ENCODE results near the gene MTMR6.

MTMR6 gene

DNA sequence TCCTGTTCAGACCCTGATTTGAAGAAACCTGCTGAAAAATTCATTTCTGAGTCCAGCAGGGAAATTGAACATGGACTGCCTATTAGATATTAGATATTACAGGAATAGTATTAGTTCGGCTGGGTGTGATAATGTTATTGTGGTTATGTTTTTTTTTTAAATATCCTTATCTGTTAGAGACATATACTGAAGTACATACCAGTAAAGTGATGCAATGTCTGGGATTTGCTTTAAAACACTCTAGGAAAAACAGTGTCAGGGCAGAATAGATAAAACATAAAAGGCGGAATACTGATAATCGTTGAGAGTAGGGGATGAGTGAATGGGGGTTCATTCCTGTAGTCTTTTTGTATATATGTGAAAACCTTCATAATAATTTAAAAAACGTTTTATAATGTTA, 86.5 kb downstream of the MTMR6 start:
- Histone ChIP-seq H3K4me1 (ENCODE audit: control insufficient read depth, insufficient read depth, low read length) (no peaks in the 10 kb centered on the region), H3K4me3 (ENCODE audit: low read length) (no peak overlapping the region)
- WGBS (ENCODE audit: insufficient coverage, insufficient read length) = 100% methylated on average over 3 of the region's 4 CpGs

DNA sequence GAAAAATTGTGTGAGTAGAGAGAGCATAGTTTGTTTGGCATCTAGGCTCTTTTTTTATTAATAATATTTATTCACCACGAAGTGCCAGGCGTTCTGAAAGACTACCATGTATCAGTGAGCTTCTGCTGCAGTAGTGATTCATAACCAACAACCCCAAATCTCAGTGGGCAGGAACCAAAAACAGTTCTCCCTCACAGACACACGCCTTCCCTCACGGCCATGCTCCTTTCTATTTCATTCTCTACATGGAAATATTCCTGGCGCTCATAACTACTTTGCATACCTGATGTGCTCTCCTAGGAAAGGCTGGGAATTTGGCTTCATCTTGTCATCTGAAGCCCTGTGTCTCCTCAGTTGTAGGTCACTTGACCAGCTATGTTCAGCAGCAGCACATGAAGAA, 88.6 kb downstream of the MTMR6 start:
- DNase-seq (ENCODE audit: low read depth, low spot score) = no peak
- no CpG with 5 or more reads among the region's 5 CpGs for WGBS (ENCODE audit: insufficient coverage, insufficient read length)
- H3K9me3 ChIP-seq (ENCODE audit: control insufficient read depth, insufficient read depth, low read length) = no peaks in the 10 kb centered on the region
- H3K4me3 ChIP-seq (ENCODE audit: low read length) = no peak overlapping the region
- no peak overlapping the region for H3K27ac ChIP-seq (ENCODE audit: low read length)
- H3K27me3 ChIP-seq (ENCODE audit: control insufficient read depth, insufficient read depth, low read length) = no peaks in the 10 kb centered on the region
- no peaks in the 10 kb centered on the region for H3K4me1 ChIP-seq (ENCODE audit: control insufficient read depth, insufficient read depth, low read length)
- H3K36me3 ChIP-seq (ENCODE audit: control insufficient read depth, insufficient read depth, low read length) = no peaks in the 10 kb centered on the region

More for the DNA sequence above, 86.5 kb downstream of the MTMR6 start:
- Histone ChIP-seq H3K27me3 (ENCODE audit: control insufficient read depth, insufficient read depth, low read length) (no peaks in the 10 kb centered on the region), H3K27ac (ENCODE audit: low read length) (no peak overlapping the region), H3K9me3 (ENCODE audit: control insufficient read depth, insufficient read depth, low read length) (no peaks in the 10 kb centered on the region), H3K36me3 (ENCODE audit: control insufficient read depth, insufficient read depth, low read length) (no peaks in the 10 kb centered on the region)
- no peak for DNase-seq (ENCODE audit: low read depth, low spot score)

DNA sequence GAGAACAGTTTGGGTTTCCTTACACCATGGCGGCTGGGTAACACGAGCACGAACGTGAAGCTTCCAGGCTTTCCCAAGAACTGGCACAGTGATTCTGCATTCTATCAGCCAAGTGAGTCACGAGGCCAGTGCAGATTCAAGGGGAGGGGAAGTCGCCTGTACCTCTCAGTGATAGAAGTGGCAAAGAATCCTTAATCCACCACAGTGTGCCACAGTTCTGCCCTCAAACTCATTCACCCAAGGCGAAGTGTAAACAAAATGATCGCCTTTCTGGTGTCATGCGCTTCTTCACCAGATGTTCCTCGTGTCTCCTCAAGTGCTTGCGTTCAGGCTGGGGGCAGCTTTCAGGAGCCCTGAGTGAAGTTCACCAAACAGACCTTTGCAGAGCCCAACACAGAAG, 90.3 kb downstream of the MTMR6 start:
- Histone ChIP-seq H3K4me1 (ENCODE audit: control insufficient read depth, insufficient read depth, low read length) (no peaks in the 10 kb centered on the region), H3K27me3 (ENCODE audit: control insufficient read depth, insufficient read depth, low read length) (no peaks in the 10 kb centered on the region), H3K36me3 (ENCODE audit: control insufficient read depth, insufficient read depth, low read length) (no peaks in the 10 kb centered on the region), H3K4me3 (ENCODE audit: low read length) (no peak overlapping the region), H3K27ac (ENCODE audit: low read length) (no peak overlapping the region), H3K9me3 (ENCODE audit: control insufficient read depth, insufficient read depth, low read length) (no peaks in the 10 kb centered on the region)
- no CpG with 5 or more reads among the region's 11 CpGs for WGBS (ENCODE audit: insufficient coverage, insufficient read length)
- DNase-seq (ENCODE audit: low read depth, low spot score) = no peak
